Tibial nerve (tissue), 4 donors: ENCODE measurements around the gene ST14. TPM values are rescaled to one million over a fixed set of nuclear protein-coding genes. Genes with fewer than 3 reads are reported as not detected.

Source experiments
- DNase-seq, 2 donors: peaks; one replicate each; pipeline ENCODE4 v3.0.0-alpha.2; 2019; ENCODE audit warnings: low spot score in 2 of 2
- H3K27ac ChIP-seq, 4 donors: fragments of 200-600 bp; sonication (generic) in 3 of 4; one replicate each; pipeline ENCODE4 v1.5.1; 2017 to 2019; ENCODE audit warnings: mild to moderate bottlenecking in 1 of 4
- H3K27me3 ChIP-seq, 2 donors: fragments of 200-600 bp; sonication (generic) in 1 of 2; one replicate each; pipeline versions ENCODE4 v1.5.1 to v1.6.0; 2017 to 2019
- H3K36me3 ChIP-seq, 3 donors: fragments of 200-600 bp; sonication (generic); one replicate each; pipeline ENCODE4 v1.5.1; 2018 to 2019
- H3K4me1 ChIP-seq, 4 donors: fragments of 200-600 bp; sonication (generic) in 3 of 4; one replicate each; pipeline ENCODE4 v1.5.1; 2017 to 2019
- H3K4me3 ChIP-seq, 4 donors: fragments of 200-600 bp; sonication (generic) in 3 of 4; one replicate each; pipeline ENCODE4 v1.5.1; 2017 to 2019; ENCODE audit warnings: mild to moderate bottlenecking in 1 of 4, moderate library complexity in 1 of 4
- H3K9me3 ChIP-seq, 4 donors: fragments of 200-600 bp; sonication (generic) in 3 of 4; one replicate each; pipeline ENCODE4 v1.5.1; 2017 to 2019
- CTCF ChIP-seq, 5 experiments: fragments of 200-600 bp in 3 of 5; fragments of 450-650 bp in 2 of 5; sonication (generic) in 3 of 5; IDR thresholded peaks; one replicate each; pipeline ENCODE4 v1.5.1; 2016 to 2019; ENCODE audit warnings: antibody characterized with exemption in 5 of 5, mild to moderate bottlenecking in 3 of 5, moderate library complexity in 2 of 5
- EP300 ChIP-seq, 2 donors: sonication (generic); formaldehyde crosslinking; IDR thresholded peaks; one replicate each; pipeline ENCODE4 v1.6.1; 2017; ENCODE audit warnings: antibody characterized with exemption in 2 of 2, mild to moderate bottlenecking in 1 of 2
- POLR2A ChIP-seq, 2 donors: fragments of 450-650 bp; IDR thresholded peaks; one replicate each; pipeline ENCODE4 v1.6.1; 2017; ENCODE audit warnings: antibody characterized with exemption in 2 of 2, mild to moderate bottlenecking in 2 of 2, moderate library complexity in 2 of 2
- WGBS, 2 donors: methylation state at CpG; one replicate each; pipeline ENCODE4 v1.1.5; 2018; 5-methylcytosine and 5-hydroxymethylcytosine counted together
- total RNA-seq, 4 donors: library from RNA; depleted of rRNA; stranded (reverse); fragments of >200 nt; gene quantifications; one replicate each; pipeline ENCODE4 v1.1.0, GENCODE V29; 2016

ST14 gene
- total RNA-seq, 4 donors from 2014 or later: 1.5 to 10.8 (median 2.6) TPM

- Histone ChIP-seq H3K9me3 (no peaks in the 10 kb centered on the region), H3K36me3 (peaks cover 0 to 36% (median 0%) of the 10 kb centered on the region in 3 donors), H3K4me1 (peaks cover 0 to 17% (median 7%) of the 10 kb centered on the region in 4 donors), H3K27me3 (no peaks in the 10 kb centered on the region), H3K4me3 (no peak overlapping the region), H3K27ac (no peak overlapping the region)
- DNase-seq: no peak
- 92 to 99% methylated on average over 4 of the region's 4 CpGs for WGBS, 2 donors
- no peak for TF ChIP-seq CTCF (IDR thresholded peaks at IDR 0.05)
- TF ChIP-seq POLR2A (IDR thresholded peaks at IDR 0.05): no peak
- no peak for TF ChIP-seq EP300 (IDR thresholded peaks at IDR 0.05)
Measured at GRCh38 chr11:130114726-130115125, 44.9 kb upstream of the ST14 start.

- DNase-seq: no peak
- Histone ChIP-seq H3K36me3 (peaks cover 0 to 34% (median 0%) of the 10 kb centered on the region in 3 donors), H3K4me1 (peaks cover 0 to 17% (median 7%) of the 10 kb centered on the region in 4 donors), H3K27ac (no peak overlapping the region), H3K4me3 (no peak overlapping the region), H3K27me3 (no peaks in the 10 kb centered on the region), H3K9me3 (no peaks in the 10 kb centered on the region)
- 71 to 77% methylated on average over 2 of the region's 2 CpGs for WGBS, 2 donors
- TF ChIP-seq EP300 (IDR thresholded peaks at IDR 0.05) (no peak), CTCF (IDR thresholded peaks at IDR 0.05) (no peak), POLR2A (IDR thresholded peaks at IDR 0.05) (no peak)
Measured at GRCh38 chr11:130115218-130115617, 44.4 kb upstream of the ST14 start.

DNA sequence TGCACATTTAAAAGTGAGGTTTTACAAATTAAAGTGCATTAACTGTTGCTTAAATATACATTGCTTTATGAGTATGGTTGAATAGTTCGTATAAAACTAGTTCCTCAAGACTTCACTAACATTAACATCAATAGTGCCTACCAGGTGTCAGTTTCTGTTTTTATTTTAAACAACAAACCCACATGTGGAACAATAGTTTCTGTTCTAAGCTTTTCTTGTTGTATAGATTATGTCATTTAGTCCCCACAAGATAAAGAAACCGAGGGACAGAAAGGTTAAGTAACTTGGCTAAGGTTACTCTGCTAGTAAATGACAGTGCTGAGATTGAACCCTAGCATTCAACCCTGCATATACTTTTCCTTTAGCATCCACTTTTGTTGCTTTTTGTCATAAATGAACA, 41.4 kb upstream of the ST14 start:
- H3K27me3 ChIP-seq: no peaks in the 10 kb centered on the region
- peaks cover 0 to 34% (median 12%) of the 10 kb centered on the region in 4 donors for H3K4me1 ChIP-seq
- H3K4me3 ChIP-seq: no peak overlapping the region
- DNase-seq: no peak
- H3K36me3 ChIP-seq: peaks cover 0 to 17% (median 1%) of the 10 kb centered on the region in 3 donors
- 80 to 86% methylated on average over 2 of the region's 2 CpGs for WGBS, 2 donors
- TF ChIP-seq POLR2A (IDR thresholded peaks at IDR 0.05) (no peak), EP300 (IDR thresholded peaks at IDR 0.05) (no peak), CTCF (IDR thresholded peaks at IDR 0.05) (no peak)
- H3K27ac ChIP-seq: no peak overlapping the region
- H3K9me3 ChIP-seq: no peaks in the 10 kb centered on the region

DNA sequence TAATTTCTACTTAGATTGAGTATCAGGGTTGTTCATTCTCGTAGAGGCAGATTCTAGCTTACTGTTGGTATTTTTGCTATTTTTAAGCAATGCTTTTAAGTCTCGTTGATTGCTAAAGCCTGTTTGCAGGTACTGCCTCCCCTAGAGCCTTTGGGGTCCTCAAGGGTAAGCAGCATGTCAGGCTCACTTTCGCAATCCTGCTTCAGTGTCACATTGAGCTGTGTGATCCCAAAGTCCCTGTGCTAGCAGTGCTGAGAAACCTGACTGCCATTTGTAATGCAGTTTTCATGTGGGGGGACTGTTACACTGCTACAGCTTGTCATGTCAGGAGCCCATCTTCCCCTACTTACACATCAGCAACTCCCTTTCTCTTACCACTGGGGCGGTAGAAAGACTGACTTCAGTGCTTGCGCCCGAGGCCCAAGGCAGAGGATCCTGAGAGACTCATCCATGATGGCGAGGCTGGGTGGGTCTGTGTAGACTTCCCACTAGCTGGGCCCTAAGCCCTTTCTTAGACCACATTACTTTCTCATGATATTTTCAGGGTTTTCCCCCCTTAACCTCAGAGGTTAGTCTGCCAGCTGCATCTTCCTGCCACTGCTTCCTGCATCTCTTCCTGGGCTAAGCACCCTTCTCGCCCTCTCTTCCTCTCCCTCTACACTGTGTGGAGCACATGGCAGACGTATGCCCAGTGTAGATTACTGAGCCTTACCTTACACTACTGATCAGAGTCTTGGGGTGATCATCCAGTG, 40.8 kb upstream of the ST14 start:
- Histone ChIP-seq H3K36me3 (peaks cover 0 to 24% (median 8%) of the 10 kb centered on the region in 3 donors), H3K4me3 (no peak overlapping the region), H3K27ac (no peak overlapping the region), H3K27me3 (no peaks in the 10 kb centered on the region), H3K4me1 (peaks cover 0 to 39% (median 14%) of the 10 kb centered on the region in 4 donors), H3K9me3 (no peaks in the 10 kb centered on the region)
- no peak for DNase-seq
- 90 to 92% methylated on average over 9 of the region's 9 CpGs for WGBS, 2 donors
- TF ChIP-seq EP300 (IDR thresholded peaks at IDR 0.05) (no peak), CTCF (IDR thresholded peaks at IDR 0.05) (no peak), POLR2A (IDR thresholded peaks at IDR 0.05) (no peak)

DNA sequence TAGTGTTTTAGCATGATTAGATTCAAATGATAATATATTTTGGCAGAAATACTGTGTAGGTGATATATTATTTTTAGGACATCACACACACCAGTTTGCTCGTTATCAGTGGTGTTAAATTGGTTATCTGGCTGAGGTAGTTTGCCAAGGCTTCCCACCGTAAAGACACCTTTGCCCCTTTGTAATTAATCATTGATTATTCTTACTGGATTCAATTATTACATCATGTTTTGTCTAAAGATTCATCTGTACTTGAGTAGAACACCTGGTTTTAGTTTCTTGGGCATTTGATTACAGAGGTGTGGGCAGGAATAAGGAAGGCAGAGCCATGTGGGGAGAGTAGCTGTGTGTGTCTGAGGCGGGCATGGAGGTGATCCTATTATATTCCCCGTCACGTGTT, 39.5 kb upstream of the ST14 start:
- Histone ChIP-seq H3K4me3 (no peak overlapping the region), H3K36me3 (peaks cover 0 to 26% (median 8%) of the 10 kb centered on the region in 3 donors), H3K27ac (no peak overlapping the region), H3K27me3 (no peaks in the 10 kb centered on the region), H3K4me1 (peaks cover 0 to 47% (median 22%) of the 10 kb centered on the region in 4 donors), H3K9me3 (no peaks in the 10 kb centered on the region)
- 92 to 96% methylated on average over 5 of the region's 5 CpGs for WGBS, 2 donors
- no peak for TF ChIP-seq EP300 (IDR thresholded peaks at IDR 0.05)
- no peak for TF ChIP-seq CTCF (IDR thresholded peaks at IDR 0.05)
- no peak for TF ChIP-seq POLR2A (IDR thresholded peaks at IDR 0.05)
- DNase-seq: no peak
